CD4-positive, alpha-beta T cell treated with Interleukin-21 for 1 hour (primary cell): Measurements from ENCODE around the gene PFAS.
A peak's percentile ranks its signal among the peaks of the same experiment; 100 is the strongest.

Experiments
- DNase-seq: peaks from one replicate; pipeline ENCODE4 v3.0.0-alpha.2; 2020

PFAS gene

GRCh38 chr17:8267480-8268147, 18.5 kb downstream of the PFAS start:
- DNase-seq: no peak

GRCh38 chr17:8268550-8269298, 19.6 kb downstream of the PFAS start:
- DNase-seq: no peak

GRCh38 chr17:8272421-8272820, 23.3 kb downstream of the PFAS start:
- no peak for DNase-seq

- no peak for DNase-seq
These were observed 24.9 kb downstream of the PFAS start for GRCh38 chr17:8273884-8274444.

GRCh38 chr17:8274816-8275215, 25.7 kb downstream of the PFAS start:
- no peak for DNase-seq

- no peak for DNase-seq
These were observed 26.6 kb downstream of the PFAS start for GRCh38 chr17:8275421-8276290.

GRCh38 chr17:8277317-8277716, 28.2 kb downstream of the PFAS start:
- DNase-seq: no peak

GRCh38 chr17:8282345-8282744, 33.3 kb downstream of the PFAS start:
- DNase-seq: no peak

GRCh38 chr17:8283356-8283755, 34.3 kb downstream of the PFAS start:
- no peak for DNase-seq

- DNase-seq: peak; percentile 11
These were observed 35.0 kb downstream of the PFAS start for GRCh38 chr17:8284126-8284525.

GRCh38 chr17:8285270-8286181, 36.4 kb downstream of the PFAS start:
- DNase-seq: no peak

- DNase-seq: no peak
These were observed 38.7 kb downstream of the PFAS start for GRCh38 chr17:8287651-8288335.

GRCh38 chr17:8288336-8289102, 39.4 kb downstream of the PFAS start, which contains the start of gene RANGRF:
Gene RANGRF (plus strand): TSS chr17:8288670. CDS start chr17:8288789, 119 bp downstream.
- DNase-seq: peak; percentile 84

GRCh38 chr17:8289103-8289397, 40.0 kb downstream of the PFAS start:
- no peak for DNase-seq

GRCh38 chr17:8290043-8290442, 41.0 kb downstream of the PFAS start:
- DNase-seq: no peak

GRCh38 chr17:8292639-8293395, 43.7 kb downstream of the PFAS start:
- DNase-seq: no peak

GRCh38 chr17:8294361-8294760, 45.3 kb downstream of the PFAS start:
- no peak for DNase-seq

GRCh38 chr17:8294814-8295316, 45.8 kb downstream of the PFAS start:
- DNase-seq: no peak

GRCh38 chr17:8300226-8300625, 51.1 kb downstream of the PFAS start:
- DNase-seq: no peak
